ENCODE results near the gene TEX38. TPM values are rescaled to one million over a fixed set of nuclear protein-coding genes. Genes with fewer than 3 reads are reported as not detected.

Gene TEX38
- total RNA-seq, 1 experiment from 2014 or later, result 0.47 TPM

DNA sequence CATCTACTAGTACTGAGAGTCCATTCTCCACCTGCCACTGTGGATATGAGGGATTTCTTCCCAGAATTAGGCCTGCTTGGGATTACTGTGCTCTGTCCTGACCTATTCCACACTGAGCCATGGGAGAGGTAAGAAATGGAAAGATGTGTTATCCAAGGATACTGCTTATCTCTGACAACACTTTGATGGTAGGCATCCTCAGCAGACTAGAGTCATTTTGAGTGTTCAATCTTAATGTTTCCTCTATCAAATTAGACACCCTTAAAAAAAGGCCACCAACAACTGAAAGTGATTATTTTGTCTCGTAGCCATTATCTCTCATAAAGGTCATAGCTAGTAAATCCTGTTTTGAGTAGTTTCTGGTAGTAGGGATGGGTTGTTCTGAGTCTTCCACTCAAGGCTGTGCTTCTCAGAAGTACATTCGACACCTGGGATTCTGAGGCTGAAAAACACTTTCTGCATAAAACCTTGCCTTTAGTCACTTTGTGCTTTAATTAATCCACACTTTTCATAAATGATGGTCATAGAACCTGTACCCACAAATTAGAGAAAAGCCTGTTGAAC is 12.3 kb upstream of the TEX38 start:
- H3K79me2 ChIP-seq (ENCODE audit: insufficient read depth, low read length), result no peaks in the 10 kb centered on the region
- TF ChIP-seq, protein P1, sequence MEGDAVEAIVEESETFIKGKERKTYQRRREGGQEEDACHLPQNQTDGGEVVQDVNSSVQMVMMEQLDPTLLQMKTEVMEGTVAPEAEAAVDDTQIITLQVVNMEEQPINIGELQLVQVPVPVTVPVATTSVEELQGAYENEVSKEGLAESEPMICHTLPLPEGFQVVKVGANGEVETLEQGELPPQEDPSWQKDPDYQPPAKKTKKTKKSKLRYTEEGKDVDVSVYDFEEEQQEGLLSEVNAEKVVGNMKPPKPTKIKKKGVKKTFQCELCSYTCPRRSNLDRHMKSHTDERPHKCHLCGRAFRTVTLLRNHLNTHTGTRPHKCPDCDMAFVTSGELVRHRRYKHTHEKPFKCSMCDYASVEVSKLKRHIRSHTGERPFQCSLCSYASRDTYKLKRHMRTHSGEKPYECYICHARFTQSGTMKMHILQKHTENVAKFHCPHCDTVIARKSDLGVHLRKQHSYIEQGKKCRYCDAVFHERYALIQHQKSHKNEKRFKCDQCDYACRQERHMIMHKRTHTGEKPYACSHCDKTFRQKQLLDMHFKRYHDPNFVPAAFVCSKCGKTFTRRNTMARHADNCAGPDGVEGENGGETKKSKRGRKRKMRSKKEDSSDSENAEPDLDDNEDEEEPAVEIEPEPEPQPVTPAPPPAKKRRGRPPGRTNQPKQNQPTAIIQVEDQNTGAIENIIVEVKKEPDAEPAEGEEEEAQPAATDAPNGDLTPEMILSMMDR (IDR thresholded peaks at IDR 0.05 in 2 of 3, conservative IDR thresholded peaks at IDR 0.05 in 1 of 3; ENCODE audit: borderline replicate concordance in 1 of 3, insufficient read depth in 1 of 3, low read depth in 2 of 3, low read length in 2 of 3), result no peak
- TF ChIP-seq TCF7L2 (IDR thresholded peaks at IDR 0.05; ENCODE audit: borderline replicate concordance, extremely low read depth, insufficient read depth, insufficient read length) (no peak), EGR1 (IDR thresholded peaks at IDR 0.05; ENCODE audit: low read depth) (no peak), CBX3 (IDR thresholded peaks at IDR 0.05; ENCODE audit: low read depth) (no peak), SRF (IDR thresholded peaks at IDR 0.05; ENCODE audit: low read depth) (no peak), EZH2phosphoT487 (IDR thresholded peaks at IDR 0.05; ENCODE audit: borderline replicate concordance) (no peak), ZNF274 (IDR thresholded peaks at IDR 0.05; ENCODE audit: low read depth, low read length) (no peak), FOSL1 (IDR thresholded peaks at IDR 0.05; ENCODE audit: low read depth) (no peak), RAD21 (IDR thresholded peaks at IDR 0.05; ENCODE audit: low read depth) (no peak), POLR2AphosphoS5 (IDR thresholded peaks at IDR 0.05; ENCODE audit: low read depth, low read length) (no peak), ZFX (IDR thresholded peaks at IDR 0.05) (no peak), CEBPB (IDR thresholded peaks at IDR 0.05; ENCODE audit: low read depth) (no peak), POLR2A (IDR thresholded peaks at IDR 0.05; ENCODE audit: borderline replicate concordance, extremely low read depth, insufficient read depth, insufficient read length) (no peak), EZH2 (IDR thresholded peaks at IDR 0.05) (no peak), SP1 (IDR thresholded peaks at IDR 0.05; ENCODE audit: low read depth) (no peak), YY1 (IDR thresholded peaks at IDR 0.05; ENCODE audit: extremely low read depth, insufficient replicate concordance, low read depth, low read length) (no peak)
- TF ChIP-seq, protein P2, sequence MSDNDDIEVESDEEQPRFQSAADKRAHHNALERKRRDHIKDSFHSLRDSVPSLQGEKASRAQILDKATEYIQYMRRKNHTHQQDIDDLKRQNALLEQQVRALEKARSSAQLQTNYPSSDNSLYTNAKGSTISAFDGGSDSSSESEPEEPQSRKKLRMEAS (IDR thresholded peaks at IDR 0.05), result no peak
- TF ChIP-seq, protein P3, sequence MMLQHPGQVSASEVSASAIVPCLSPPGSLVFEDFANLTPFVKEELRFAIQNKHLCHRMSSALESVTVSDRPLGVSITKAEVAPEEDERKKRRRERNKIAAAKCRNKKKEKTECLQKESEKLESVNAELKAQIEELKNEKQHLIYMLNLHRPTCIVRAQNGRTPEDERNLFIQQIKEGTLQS (IDR thresholded peaks at IDR 0.05), result no peak
- TF ChIP-seq, protein P4, sequence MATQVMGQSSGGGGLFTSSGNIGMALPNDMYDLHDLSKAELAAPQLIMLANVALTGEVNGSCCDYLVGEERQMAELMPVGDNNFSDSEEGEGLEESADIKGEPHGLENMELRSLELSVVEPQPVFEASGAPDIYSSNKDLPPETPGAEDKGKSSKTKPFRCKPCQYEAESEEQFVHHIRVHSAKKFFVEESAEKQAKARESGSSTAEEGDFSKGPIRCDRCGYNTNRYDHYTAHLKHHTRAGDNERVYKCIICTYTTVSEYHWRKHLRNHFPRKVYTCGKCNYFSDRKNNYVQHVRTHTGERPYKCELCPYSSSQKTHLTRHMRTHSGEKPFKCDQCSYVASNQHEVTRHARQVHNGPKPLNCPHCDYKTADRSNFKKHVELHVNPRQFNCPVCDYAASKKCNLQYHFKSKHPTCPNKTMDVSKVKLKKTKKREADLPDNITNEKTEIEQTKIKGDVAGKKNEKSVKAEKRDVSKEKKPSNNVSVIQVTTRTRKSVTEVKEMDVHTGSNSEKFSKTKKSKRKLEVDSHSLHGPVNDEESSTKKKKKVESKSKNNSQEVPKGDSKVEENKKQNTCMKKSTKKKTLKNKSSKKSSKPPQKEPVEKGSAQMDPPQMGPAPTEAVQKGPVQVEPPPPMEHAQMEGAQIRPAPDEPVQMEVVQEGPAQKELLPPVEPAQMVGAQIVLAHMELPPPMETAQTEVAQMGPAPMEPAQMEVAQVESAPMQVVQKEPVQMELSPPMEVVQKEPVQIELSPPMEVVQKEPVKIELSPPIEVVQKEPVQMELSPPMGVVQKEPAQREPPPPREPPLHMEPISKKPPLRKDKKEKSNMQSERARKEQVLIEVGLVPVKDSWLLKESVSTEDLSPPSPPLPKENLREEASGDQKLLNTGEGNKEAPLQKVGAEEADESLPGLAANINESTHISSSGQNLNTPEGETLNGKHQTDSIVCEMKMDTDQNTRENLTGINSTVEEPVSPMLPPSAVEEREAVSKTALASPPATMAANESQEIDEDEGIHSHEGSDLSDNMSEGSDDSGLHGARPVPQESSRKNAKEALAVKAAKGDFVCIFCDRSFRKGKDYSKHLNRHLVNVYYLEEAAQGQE (IDR thresholded peaks at IDR 0.05; ENCODE audit: low read depth), result no peak
- ATAC-seq, result no peak
- no peaks in the 10 kb centered on the region for H3K9me3 ChIP-seq (ENCODE audit: control insufficient read depth in 1 of 2, insufficient read depth in 1 of 2, low read depth in 1 of 2, low read length in 2 of 2)
- no peak overlapping the region for H3K4me3 ChIP-seq (replicated peaks in 1 of 2; ENCODE audit: low read depth in 1 of 2, low read length in 2 of 2)
- POLR2A ChIA-PET, result no interaction called here
- no peak overlapping the region for H3K4me2 ChIP-seq (ENCODE audit: low read length)
- H2AFZ ChIP-seq (ENCODE audit: low read depth, low read length, poor library complexity, severe bottlenecking), result no peak overlapping the region
- CTCF ChIA-PET, result no interaction called here
- no peak overlapping the region for H3K9ac ChIP-seq (ENCODE audit: low read length)
- no peak overlapping the region for H3K27ac ChIP-seq (ENCODE audit: low read depth, low read length)
- RAD21 ChIA-PET (ENCODE audit: low non-redundant PET in 1 of 2, low total read pairs in 2 of 2, uncharacterized antibody in 2 of 2, unreplicated experiment in 2 of 2), result no interaction called here
- H3K36me3 ChIP-seq (ENCODE audit: control insufficient read depth in 1 of 2, insufficient read depth in 2 of 2, low read length in 2 of 2), result peaks cover 12 to 13% of the 10 kb centered on the region in 2 experiments; a peak in 3 of 4 replicates
- H3K27me3 ChIP-seq (ENCODE audit: insufficient read depth, low read length), result no peaks in the 10 kb centered on the region
- no peaks in the 10 kb centered on the region for H3K4me1 ChIP-seq (ENCODE audit: control insufficient read depth in 1 of 2, insufficient read depth in 2 of 2, low read length in 2 of 2)
- DNase-seq (ENCODE audit: low read depth, low spot score), result no peak
- no TSS peak for BruUV-seq (replicated peaks)
- no peaks in the 10 kb centered on the region for H4K20me1 ChIP-seq (ENCODE audit: insufficient read depth)
- no peaks in the 10 kb centered on the region for H3K9me2 ChIP-seq (ENCODE audit: insufficient read depth)
- intact Hi-C loops (cut with micrococcal nuclease), result no loop called here
